ENCODE data around the gene LHFPL2.
"Not testable (repeated sequence)": the region's sequence is repeated elsewhere in the genome, so short reads cannot be mapped to it uniquely, and the experiment has no call there.

The LHFPL2 gene

GRCh38 chr5:78472469-78473106 lies 176.0 kb downstream of the LHFPL2 start:
- CTCF ChIA-PET: interaction anchor here (0.6 kb wide), 1 partner anchor 50 kb away, joined by 5 read pairs; no protein-coding TSS in a partner anchor
- TF ChIP-seq FOXK2 (IDR thresholded peaks at IDR 0.05): no peak
- TF ChIP-seq SUZ12 (IDR thresholded peaks at IDR 0.05): no peak
- POLR2A ChIA-PET: no interaction called here
- DNase-seq (ENCODE audit: extremely low spot score): no peak

- ChIA-PET CTCF (interaction anchor here (0.6 kb wide), 1 partner anchor 13 kb away, joined by 3 read pairs; no protein-coding TSS in a partner anchor), POLR2A (no interaction called here)
- no peak for DNase-seq (ENCODE audit: extremely low spot score)
- no peak for TF ChIP-seq LEF1 (IDR thresholded peaks at IDR 0.05; ENCODE audit: borderline replicate concordance)
- no peak for TF ChIP-seq CTBP1 (IDR thresholded peaks at IDR 0.05; ENCODE audit: borderline replicate concordance)
- no peak for TF ChIP-seq NFRKB (IDR thresholded peaks at IDR 0.05)
- no peak for TF ChIP-seq ELF4 (IDR thresholded peaks at IDR 0.05)
Observed at GRCh38 chr5:78471896-78472295, 176.7 kb downstream of the LHFPL2 start.

GRCh38 chr5:78467752-78468357 lies 180.7 kb downstream of the LHFPL2 start:
- TF ChIP-seq PKNOX1 (IDR thresholded peaks at IDR 0.05) (peak; percentile 24; the same call in 1 of the 2 replicates), CTBP1 (IDR thresholded peaks at IDR 0.05; ENCODE audit: borderline replicate concordance) (no peak), LEF1 (IDR thresholded peaks at IDR 0.05; ENCODE audit: borderline replicate concordance) (no peak), TARDBP (IDR thresholded peaks at IDR 0.05) (no peak)
- peak; percentile 25 for DNase-seq (ENCODE audit: extremely low spot score)
- ChIA-PET CTCF (interaction anchor here (0.6 to 1.2 kb wide), 11 partner anchors 9 to 456 kb away, joined by 3 to 6 read pairs (median 3); no protein-coding TSS in a partner anchor), POLR2A (no interaction called here)

- ChIA-PET CTCF (interaction anchor here (0.7 to 1.2 kb wide), 5 partner anchors 19 to 456 kb away, joined by 3 to 6 read pairs (median 4); no protein-coding TSS in a partner anchor), POLR2A (no interaction called here)
- TF ChIP-seq ZNF384 (IDR thresholded peaks at IDR 0.05) (no peak), FOXM1 (IDR thresholded peaks at IDR 0.05; ENCODE audit: borderline replicate concordance) (no peak), CTBP1 (IDR thresholded peaks at IDR 0.05; ENCODE audit: borderline replicate concordance) (no peak), ARNT (IDR thresholded peaks at IDR 0.05) (no peak), TARDBP (IDR thresholded peaks at IDR 0.05) (no peak), BHLHE40 (IDR thresholded peaks at IDR 0.05; ENCODE audit: borderline replicate concordance) (no peak), FOXA1 (IDR thresholded peaks at IDR 0.05) (no peak), HDGF (IDR thresholded peaks at IDR 0.05; ENCODE audit: borderline replicate concordance) (no peak), FOXK2 (IDR thresholded peaks at IDR 0.05) (no peak), LEF1 (IDR thresholded peaks at IDR 0.05; ENCODE audit: borderline replicate concordance) (no peak), L3MBTL2 (conservative IDR thresholded peaks at IDR 0.05) (no peak), ELF4 (IDR thresholded peaks at IDR 0.05) (no peak), PKNOX1 (IDR thresholded peaks at IDR 0.05) (no peak), SUZ12 (IDR thresholded peaks at IDR 0.05) (no peak), NFRKB (IDR thresholded peaks at IDR 0.05) (no peak), SP1 (IDR thresholded peaks at IDR 0.05) (no peak)
- DNase-seq (ENCODE audit: extremely low spot score): no peak
Observed at GRCh38 chr5:78467140-78467539, 181.4 kb downstream of the LHFPL2 start.

- ChIA-PET POLR2A (no interaction called here), CTCF (interaction anchor here (0.6 to 1.1 kb wide), 3 partner anchors 9 to 17 kb away, joined by 3 read pairs; no protein-coding TSS in a partner anchor)
- no peak for DNase-seq (ENCODE audit: extremely low spot score)
- TF ChIP-seq ARNT (IDR thresholded peaks at IDR 0.05): no peak
- no peak for TF ChIP-seq SUZ12 (IDR thresholded peaks at IDR 0.05)
- no peak for TF ChIP-seq NFRKB (IDR thresholded peaks at IDR 0.05)
- TF ChIP-seq FOXK2 (IDR thresholded peaks at IDR 0.05): no peak
- TF ChIP-seq CTBP1 (IDR thresholded peaks at IDR 0.05; ENCODE audit: borderline replicate concordance): no peak
- no peak for TF ChIP-seq HDGF (IDR thresholded peaks at IDR 0.05; ENCODE audit: borderline replicate concordance)
- TF ChIP-seq SP1 (IDR thresholded peaks at IDR 0.05): no peak
- no peak for TF ChIP-seq ZNF384 (IDR thresholded peaks at IDR 0.05)
- TF ChIP-seq L3MBTL2 (conservative IDR thresholded peaks at IDR 0.05): no peak
- no peak for TF ChIP-seq FOXM1 (IDR thresholded peaks at IDR 0.05; ENCODE audit: borderline replicate concordance)
- no peak for TF ChIP-seq ELF4 (IDR thresholded peaks at IDR 0.05)
- TF ChIP-seq FOXA1 (IDR thresholded peaks at IDR 0.05): no peak
- no peak for TF ChIP-seq LEF1 (IDR thresholded peaks at IDR 0.05; ENCODE audit: borderline replicate concordance)
Observed at GRCh38 chr5:78458843-78459242, 189.7 kb downstream of the LHFPL2 start.

- DNase-seq (ENCODE audit: extremely low spot score); CTCF ChIA-PET: not testable (repeated sequence)
- POLR2A ChIA-PET: interaction anchor here (0.7 kb wide), 1 partner anchor 97 kb away, joined by 3 read pairs; the partner anchor contains the start of gene SCAMP1
Observed at GRCh38 chr5:78457507-78457906, 191.1 kb downstream of the LHFPL2 start.

GRCh38 chr5:78449103-78449502 lies 199.5 kb downstream of the LHFPL2 start:
- POLR2A ChIA-PET: no interaction called here
- CTCF ChIA-PET: interaction anchor here (0.6 kb wide), 1 partner anchor 403 kb away, joined by 5 read pairs; no protein-coding TSS in a partner anchor
- DNase-seq (ENCODE audit: extremely low spot score): no peak
- TF ChIP-seq L3MBTL2 (conservative IDR thresholded peaks at IDR 0.05) (no peak), ARNT (IDR thresholded peaks at IDR 0.05) (no peak), PKNOX1 (IDR thresholded peaks at IDR 0.05) (no peak), TARDBP (IDR thresholded peaks at IDR 0.05) (no peak), FOXA1 (IDR thresholded peaks at IDR 0.05) (no peak), LEF1 (IDR thresholded peaks at IDR 0.05; ENCODE audit: borderline replicate concordance) (no peak), NFRKB (IDR thresholded peaks at IDR 0.05) (no peak), ELF4 (IDR thresholded peaks at IDR 0.05) (no peak), HDGF (IDR thresholded peaks at IDR 0.05; ENCODE audit: borderline replicate concordance) (no peak), BHLHE40 (IDR thresholded peaks at IDR 0.05; ENCODE audit: borderline replicate concordance) (no peak), ZNF384 (IDR thresholded peaks at IDR 0.05) (no peak), CTBP1 (IDR thresholded peaks at IDR 0.05; ENCODE audit: borderline replicate concordance) (no peak), SUZ12 (IDR thresholded peaks at IDR 0.05) (no peak), FOXK2 (IDR thresholded peaks at IDR 0.05) (no peak), SP1 (IDR thresholded peaks at IDR 0.05) (no peak), FOXM1 (IDR thresholded peaks at IDR 0.05; ENCODE audit: borderline replicate concordance) (no peak)
